Measurements from ENCODE around the gene HOXA2. TPM values are rescaled to one million over a fixed set of nuclear protein-coding genes. Genes with fewer than 3 reads are reported as not detected.

The HOXA2 gene
- total RNA-seq, 1 experiment from 2014 or later = 3.2 TPM

DNA sequence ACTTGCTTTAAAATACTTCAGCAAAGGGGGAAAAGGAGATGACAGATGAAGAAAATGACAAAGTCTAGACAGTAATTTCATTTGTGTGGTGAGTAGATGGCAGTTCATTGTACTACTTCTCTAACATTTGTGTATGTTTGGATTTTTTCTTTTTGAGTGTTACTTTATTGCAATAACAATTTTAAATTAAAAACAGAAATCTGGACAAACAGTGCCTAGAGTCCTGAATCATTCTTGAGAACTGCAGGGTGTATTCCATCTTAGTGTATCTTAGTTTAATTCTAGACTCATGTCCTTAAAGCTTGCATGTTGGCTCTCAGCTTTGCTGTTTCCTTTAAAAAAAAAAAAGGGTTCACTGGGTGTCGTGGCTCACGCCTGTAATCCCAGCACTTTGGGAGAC is 37.8 kb downstream of the HOXA2 start:
- intact Hi-C loops (cut with micrococcal nuclease; ENCODE audit: unreplicated experiment) = no loop called here
- H3K9me3 Mint-ChIP-seq (ENCODE audit: low read depth, unreplicated experiment) = no peaks in the 10 kb centered on the region
- TF ChIP-seq CTCF (IDR thresholded peaks at IDR 0.05; ENCODE audit: unreplicated experiment) = no peak
- H3K4me1 Mint-ChIP-seq (ENCODE audit: low read depth, unreplicated experiment) = peaks cover 15% of the 10 kb centered on the region
- BruUV-seq (replicated peaks) = no TSS peak
- no peaks in the 10 kb centered on the region for H3K27me3 Mint-ChIP-seq (ENCODE audit: unreplicated experiment)
- no peak overlapping the region for H3K4me3 Mint-ChIP-seq (ENCODE audit: low read depth, unreplicated experiment)
- CTCF ChIA-PET = interaction anchor here (0.6 kb wide), 1 partner anchor 737 kb away, joined by 3 read pairs; no protein-coding TSS in a partner anchor
- H3K36me3 Mint-ChIP-seq (ENCODE audit: insufficient read depth, unreplicated experiment) = no peaks in the 10 kb centered on the region
- DNase-seq = no peak
- no peak overlapping the region for H3K27ac Mint-ChIP-seq (ENCODE audit: unreplicated experiment)

GRCh38 chr7:27064159-27064558 is 38.3 kb downstream of the HOXA2 start:
- no TSS peak for BruUV-seq (replicated peaks)
- Mint-ChIP-seq H3K27me3 (ENCODE audit: unreplicated experiment) (no peaks in the 10 kb centered on the region), H3K4me1 (ENCODE audit: low read depth, unreplicated experiment) (peaks cover 15% of the 10 kb centered on the region), H3K9me3 (ENCODE audit: low read depth, unreplicated experiment) (no peaks in the 10 kb centered on the region), H3K36me3 (ENCODE audit: insufficient read depth, unreplicated experiment) (no peaks in the 10 kb centered on the region), H3K4me3 (ENCODE audit: low read depth, unreplicated experiment) (no peak overlapping the region), H3K27ac (ENCODE audit: unreplicated experiment) (no peak overlapping the region)
- intact Hi-C loops (cut with micrococcal nuclease; ENCODE audit: unreplicated experiment) = no loop called here
- no peak for TF ChIP-seq CTCF (IDR thresholded peaks at IDR 0.05; ENCODE audit: unreplicated experiment)
- CTCF ChIA-PET = interaction anchor here (0.6 to 0.7 kb wide), 2 partner anchors 737 to 1375 kb away, joined by 3 to 4 read pairs; no protein-coding TSS in a partner anchor
- DNase-seq = no peak

- intact Hi-C loops (cut with micrococcal nuclease; ENCODE audit: unreplicated experiment) = no loop called here
- CTCF ChIA-PET = interaction anchor here (0.7 to 1.4 kb wide), 4 partner anchors 13 to 347 kb away, joined by 3 to 10 read pairs (median 6); no protein-coding TSS in a partner anchor
These were observed 39.5 kb downstream of the HOXA2 start for GRCh38 chr7:27062946-27063345.

GRCh38 chr7:27053153-27053552 is 49.3 kb downstream of the HOXA2 start:
- TF ChIP-seq CTCF (IDR thresholded peaks at IDR 0.05; ENCODE audit: unreplicated experiment) = no peak
- CTCF ChIA-PET = no interaction called here
- H3K4me1 Mint-ChIP-seq (ENCODE audit: low read depth, unreplicated experiment) = no peaks in the 10 kb centered on the region
- no peaks in the 10 kb centered on the region for H3K27me3 Mint-ChIP-seq (ENCODE audit: unreplicated experiment)
- intact Hi-C loops (cut with micrococcal nuclease; ENCODE audit: unreplicated experiment) = no loop called here
- H3K4me3 Mint-ChIP-seq (ENCODE audit: low read depth, unreplicated experiment) = no peak overlapping the region
- no peak for DNase-seq
- no peaks in the 10 kb centered on the region for H3K36me3 Mint-ChIP-seq (ENCODE audit: insufficient read depth, unreplicated experiment)
- H3K9me3 Mint-ChIP-seq (ENCODE audit: low read depth, unreplicated experiment) = no peaks in the 10 kb centered on the region
- BruUV-seq (replicated peaks) = no TSS peak
- H3K27ac Mint-ChIP-seq (ENCODE audit: unreplicated experiment) = no peak overlapping the region

More at GRCh38 chr7:27062946-27063345, 39.5 kb downstream of the HOXA2 start:
- H3K9me3 Mint-ChIP-seq (ENCODE audit: low read depth, unreplicated experiment) = no peaks in the 10 kb centered on the region
- no peaks in the 10 kb centered on the region for H3K27me3 Mint-ChIP-seq (ENCODE audit: unreplicated experiment)
- no peak overlapping the region for H3K4me3 Mint-ChIP-seq (ENCODE audit: low read depth, unreplicated experiment)
- no peak for TF ChIP-seq CTCF (IDR thresholded peaks at IDR 0.05; ENCODE audit: unreplicated experiment)
- peaks cover 15% of the 10 kb centered on the region for H3K4me1 Mint-ChIP-seq (ENCODE audit: low read depth, unreplicated experiment)
- H3K27ac Mint-ChIP-seq (ENCODE audit: unreplicated experiment) = no peak overlapping the region
- no TSS peak for BruUV-seq (replicated peaks)
- no peaks in the 10 kb centered on the region for H3K36me3 Mint-ChIP-seq (ENCODE audit: insufficient read depth, unreplicated experiment)
- no peak for DNase-seq

All from Calu3 (cell line).